A673 (cell line): ENCODE results near the gene TMEM8B.

ENCODE experiments used
- EZH2 ChIP-seq: fragments of 200-600 bp; sonication (generic); IDR thresholded peaks from 2 replicates; pipeline ENCODE4 v1.6.1; 2017; ENCODE audit warnings: borderline replicate concordance, low read depth, mild to moderate bottlenecking, mixed read lengths, antibody characterized with exemption, low read length; ENCODE audit not compliant: poor library complexity, severe bottlenecking
- TF ChIP-seq, protein P1 (sequence below): fragments of 300-800, 200-600 bp; sonication (generic); conservative IDR thresholded peaks from 2 replicates; pipeline ENCODE4 v1.5.1; 2017; ENCODE audit warnings: low read depth, mild to moderate bottlenecking, antibody characterized with exemption, low read length, moderate library complexity, mixed read lengths

- TF ChIP-seq, protein P1, sequence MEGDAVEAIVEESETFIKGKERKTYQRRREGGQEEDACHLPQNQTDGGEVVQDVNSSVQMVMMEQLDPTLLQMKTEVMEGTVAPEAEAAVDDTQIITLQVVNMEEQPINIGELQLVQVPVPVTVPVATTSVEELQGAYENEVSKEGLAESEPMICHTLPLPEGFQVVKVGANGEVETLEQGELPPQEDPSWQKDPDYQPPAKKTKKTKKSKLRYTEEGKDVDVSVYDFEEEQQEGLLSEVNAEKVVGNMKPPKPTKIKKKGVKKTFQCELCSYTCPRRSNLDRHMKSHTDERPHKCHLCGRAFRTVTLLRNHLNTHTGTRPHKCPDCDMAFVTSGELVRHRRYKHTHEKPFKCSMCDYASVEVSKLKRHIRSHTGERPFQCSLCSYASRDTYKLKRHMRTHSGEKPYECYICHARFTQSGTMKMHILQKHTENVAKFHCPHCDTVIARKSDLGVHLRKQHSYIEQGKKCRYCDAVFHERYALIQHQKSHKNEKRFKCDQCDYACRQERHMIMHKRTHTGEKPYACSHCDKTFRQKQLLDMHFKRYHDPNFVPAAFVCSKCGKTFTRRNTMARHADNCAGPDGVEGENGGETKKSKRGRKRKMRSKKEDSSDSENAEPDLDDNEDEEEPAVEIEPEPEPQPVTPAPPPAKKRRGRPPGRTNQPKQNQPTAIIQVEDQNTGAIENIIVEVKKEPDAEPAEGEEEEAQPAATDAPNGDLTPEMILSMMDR: no peak
- no peak for TF ChIP-seq EZH2
Observed at GRCh38 chr9:35914301-35914807, 85.3 kb downstream of the TMEM8B start.
